Mesendoderm (in vitro differentiated cells): ENCODE data around the gene SLC40A1.

Source experiments
- DNase-seq: peaks from one replicate; pipeline ENCODE4 v3.0.0; 2013
- H2AK5ac ChIP-seq: 2 replicates; pipeline ENCODE4 v1.6.1; 2013; ENCODE audit warnings: low read length, inconsistent platforms
- H2BK120ac ChIP-seq: 2 replicates; pipeline ENCODE4 v1.6.1; 2013; ENCODE audit warnings: low read depth, mild to moderate bottlenecking, low read length, moderate library complexity, mixed read lengths
- H2BK15ac ChIP-seq: replicated peaks from 2 replicates; pipeline ENCODE4 v1.6.1; 2013; ENCODE audit warnings: low read depth, mild to moderate bottlenecking, moderate library complexity
- H2BK5ac ChIP-seq: 2 replicates; pipeline ENCODE4 v1.6.1; 2013; ENCODE audit warnings: low read length, inconsistent platforms
- H3K18ac ChIP-seq: 2 replicates; pipeline ENCODE4 v1.6.1; 2013; ENCODE audit warnings: mild to moderate bottlenecking, low read length, mixed read lengths
- H3K23ac ChIP-seq: one replicate; pipeline ENCODE4 v1.6.1; 2013; ENCODE audit warnings: low read length
- H3K27ac ChIP-seq: 2 replicates; pipeline ENCODE4 v1.5.1; 2013; ENCODE audit warnings: low read depth, mild to moderate bottlenecking, inconsistent platforms, low read length, moderate library complexity
- H3K27me3 ChIP-seq: 2 replicates; pipeline ENCODE4 v1.6.1; 2013; ENCODE audit warnings: low read length, control low read depth, mild to moderate bottlenecking, inconsistent platforms; ENCODE audit not compliant: insufficient read depth, poor library complexity
- H3K36me3 ChIP-seq: 2 replicates; pipeline ENCODE4 v1.6.1; 2013; ENCODE audit warnings: low read length, inconsistent platforms; ENCODE audit not compliant: control insufficient read depth, insufficient read depth
- H3K4ac ChIP-seq: one replicate; pipeline ENCODE4 v1.6.1; 2013; ENCODE audit warnings: low read depth, mild to moderate bottlenecking, low read length, moderate library complexity
- H3K4me1 ChIP-seq: 2 replicates; pipeline ENCODE4 v1.6.1; 2013; ENCODE audit warnings: low read depth, low read length, inconsistent platforms; ENCODE audit not compliant: control insufficient read depth
- H3K4me2 ChIP-seq: 2 replicates; pipeline ENCODE4 v1.6.1; 2013; ENCODE audit warnings: low read length
- H3K4me3 ChIP-seq: 2 replicates; pipeline ENCODE4 v1.5.1; 2013; ENCODE audit warnings: mild to moderate bottlenecking, low read length
- H3K56ac ChIP-seq: one replicate; pipeline ENCODE4 v1.6.1; 2013; ENCODE audit warnings: low read length
- H3K79me1 ChIP-seq: 2 replicates; pipeline ENCODE4 v1.6.1; 2013; ENCODE audit warnings: low read length, inconsistent platforms
- H3K79me2 ChIP-seq: 2 replicates; pipeline ENCODE4 v1.6.1; 2013; ENCODE audit warnings: mild to moderate bottlenecking, low read length; ENCODE audit not compliant: control insufficient read depth, insufficient read depth
- H3K9ac ChIP-seq: 2 replicates; pipeline ENCODE4 v1.6.1; 2013; ENCODE audit warnings: low read length, inconsistent platforms
- H4K5ac ChIP-seq: one replicate; pipeline ENCODE4 v1.6.1; 2013; ENCODE audit warnings: low read length
- H4K8ac ChIP-seq: one replicate; pipeline ENCODE4 v1.6.1; 2013; ENCODE audit warnings: low read depth, mild to moderate bottlenecking, control low read depth, low read length, moderate library complexity
- WGBS: extraction: QIAGEN DNeasy Blood & Tissue Kit; methylation state at CpG from one replicate; pipeline ENCODE4 v1.1.7; 2013; ENCODE audit warnings: low lambda C conversion rate, missing lambda C conversion rate; ENCODE audit not compliant: insufficient coverage; ENCODE audit errors: extremely low coverage; 5-methylcytosine and 5-hydroxymethylcytosine counted together

SLC40A1 gene

GRCh38 chr2:189548666-189549448 is 31.7 kb downstream of the SLC40A1 start:
- H3K79me1 ChIP-seq: no peaks in the 10 kb centered on the region
- H2BK15ac ChIP-seq: peak overlapping the region; percentile 36
- no peaks in the 10 kb centered on the region for H3K27me3 ChIP-seq
- H4K5ac ChIP-seq: no peak overlapping the region
- no peak overlapping the region for H3K9ac ChIP-seq
- H3K4me3 ChIP-seq: no peak overlapping the region
- H3K27ac ChIP-seq: no peak overlapping the region
- no peak overlapping the region for H3K56ac ChIP-seq
- no peaks in the 10 kb centered on the region for H3K4me1 ChIP-seq
- no peaks in the 10 kb centered on the region for H3K79me2 ChIP-seq
- peak overlapping the region; percentile 84 for H3K18ac ChIP-seq
- H2AK5ac ChIP-seq: no peak overlapping the region
- no peaks in the 10 kb centered on the region for H3K36me3 ChIP-seq
- peak overlapping the region; percentile 39 for H4K8ac ChIP-seq
- no CpG with 5 or more reads among the region's 2 CpGs for WGBS
- peak overlapping the region; percentile 35 for H3K23ac ChIP-seq
- no peak overlapping the region for H2BK5ac ChIP-seq
- no peak overlapping the region for H3K4me2 ChIP-seq
- H2BK120ac ChIP-seq: no peak overlapping the region
- peak overlapping the region; percentile 79 for H3K4ac ChIP-seq
- no peak for DNase-seq

DNA sequence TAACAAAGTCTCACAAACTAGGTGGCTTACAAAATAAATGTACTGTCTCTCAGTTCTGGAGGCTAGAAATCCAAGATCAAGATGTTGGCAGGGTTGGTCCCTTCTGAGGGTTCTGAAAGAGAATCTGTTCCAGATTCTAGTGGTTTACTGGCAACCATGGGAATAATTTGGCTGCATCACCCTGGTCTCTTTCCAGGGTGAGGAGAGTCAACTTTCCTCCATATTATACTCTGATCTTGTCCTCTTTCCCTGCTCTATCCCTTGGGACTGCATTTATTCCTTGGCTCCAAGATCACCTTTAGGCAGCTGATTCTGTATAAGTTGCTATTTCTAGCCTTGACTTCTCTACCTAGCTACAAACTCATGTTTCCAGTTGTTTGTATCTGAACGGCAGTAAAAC is 35.2 kb downstream of the SLC40A1 start:
- H3K4me2 ChIP-seq: no peak overlapping the region
- H3K27me3 ChIP-seq: no peaks in the 10 kb centered on the region
- no peak overlapping the region for H4K5ac ChIP-seq
- DNase-seq: no peak
- no peaks in the 10 kb centered on the region for H3K79me2 ChIP-seq
- H3K4ac ChIP-seq: no peak overlapping the region
- H3K36me3 ChIP-seq: no peaks in the 10 kb centered on the region
- no peak overlapping the region for H3K9ac ChIP-seq
- H3K4me1 ChIP-seq: no peaks in the 10 kb centered on the region
- H3K23ac ChIP-seq: no peak overlapping the region
- no peak overlapping the region for H4K8ac ChIP-seq
- H3K4me3 ChIP-seq: no peak overlapping the region
- H3K27ac ChIP-seq: no peak overlapping the region
- H2BK15ac ChIP-seq: no peak overlapping the region
- no peak overlapping the region for H2AK5ac ChIP-seq
- WGBS: no CpG with 5 or more reads among the region's 1 CpG
- H3K79me1 ChIP-seq: no peaks in the 10 kb centered on the region
- H2BK120ac ChIP-seq: no peak overlapping the region
- H2BK5ac ChIP-seq: no peak overlapping the region
- H3K18ac ChIP-seq: no peak overlapping the region
- H3K56ac ChIP-seq: no peak overlapping the region

- Histone ChIP-seq H2AK5ac (no peak overlapping the region), H3K79me1 (no peaks in the 10 kb centered on the region), H3K56ac (no peak overlapping the region), H3K79me2 (no peaks in the 10 kb centered on the region), H4K8ac (no peak overlapping the region), H3K4me2 (no peak overlapping the region), H4K5ac (no peak overlapping the region), H3K9ac (no peak overlapping the region), H3K4me3 (no peak overlapping the region), H3K36me3 (no peaks in the 10 kb centered on the region), H2BK120ac (no peak overlapping the region), H2BK15ac (no peak overlapping the region), H3K4me1 (no peaks in the 10 kb centered on the region), H3K18ac (no peak overlapping the region), H2BK5ac (no peak overlapping the region), H3K27ac (no peak overlapping the region), H3K23ac (no peak overlapping the region), H3K4ac (no peak overlapping the region), H3K27me3 (no peaks in the 10 kb centered on the region)
- no CpG with 5 or more reads among the region's 5 CpGs for whole genome bisulfite sequencing
- DNase-seq: no peak
These were observed 36.1 kb downstream of the SLC40A1 start for GRCh38 chr2:189544318-189545042.

GRCh38 chr2:189543367-189543766 is 37.2 kb downstream of the SLC40A1 start:
- Histone ChIP-seq H3K27me3 (no peaks in the 10 kb centered on the region), H4K8ac (no peak overlapping the region), H3K79me1 (no peaks in the 10 kb centered on the region), H2AK5ac (no peak overlapping the region), H3K79me2 (no peaks in the 10 kb centered on the region), H3K18ac (no peak overlapping the region), H3K27ac (no peak overlapping the region), H3K4me3 (no peak overlapping the region), H2BK15ac (no peak overlapping the region), H3K4me1 (no peaks in the 10 kb centered on the region), H3K4me2 (no peak overlapping the region), H3K4ac (no peak overlapping the region), H3K9ac (no peak overlapping the region), H2BK120ac (no peak overlapping the region), H4K5ac (no peak overlapping the region), H3K56ac (no peak overlapping the region), H3K36me3 (no peaks in the 10 kb centered on the region), H2BK5ac (no peak overlapping the region), H3K23ac (no peak overlapping the region)
- WGBS: no CpG with 5 or more reads among the region's 1 CpG
- DNase-seq: no peak

- Histone ChIP-seq H3K79me1 (no peaks in the 10 kb centered on the region), H2BK120ac (no peak overlapping the region), H3K27ac (no peak overlapping the region), H3K4me2 (no peak overlapping the region), H3K4me3 (no peak overlapping the region), H4K8ac (no peak overlapping the region), H3K27me3 (no peaks in the 10 kb centered on the region), H3K36me3 (no peaks in the 10 kb centered on the region), H3K4ac (no peak overlapping the region), H3K56ac (no peak overlapping the region), H3K18ac (no peak overlapping the region), H4K5ac (no peak overlapping the region), H3K4me1 (no peaks in the 10 kb centered on the region), H3K79me2 (no peaks in the 10 kb centered on the region), H3K23ac (no peak overlapping the region), H3K9ac (no peak overlapping the region), H2BK15ac (no peak overlapping the region), H2BK5ac (no peak overlapping the region), H2AK5ac (no peak overlapping the region)
- no peak for DNase-seq
- WGBS: no CpG with 5 or more reads among the region's 6 CpGs
These were observed 38.3 kb downstream of the SLC40A1 start for GRCh38 chr2:189542145-189542882.
